GM23338 (cell line): Measurements from ENCODE around the gene DHRS7B. TPM values are rescaled to one million over a fixed set of nuclear protein-coding genes. Genes with fewer than 3 reads are reported as not detected.

Experiments used
- ATAC-seq: fragments of 200-7000 bp; cut with Tn5 transposase; 3 replicates; pipeline ENCODE4 v1.9.1; 2020
- DNase-seq: peaks from one replicate; pipeline ENCODE4 v3.0.0-alpha.2; 2015; ENCODE audit warnings: low spot score
- H2AFZ ChIP-seq: fragments of 200-600 bp; sonication (generic); 2 replicates; pipeline ENCODE4 v1.8.0; 2016; ENCODE audit warnings: antibody characterized with exemption, mild to moderate bottlenecking, moderate library complexity
- H3F3A ChIP-seq: fragments of 200-600 bp; sonication (generic); replicated peaks from 2 replicates; pipeline ENCODE4 v1.8.0; 2017; ENCODE audit warnings: antibody characterized with exemption, mixed run types, low read depth
- H3K27ac ChIP-seq: fragments of 200-600 bp; sonication (generic); 2 replicates; pipeline ENCODE4 v1.6.1; 2016; ENCODE audit warnings: low read depth
- H3K27me3 ChIP-seq: fragments of 200-600 bp; sonication (generic); 2 replicates; pipeline ENCODE4 v1.8.0; 2016; ENCODE audit warnings: mild to moderate bottlenecking, mixed run types, moderate library complexity; ENCODE audit not compliant: insufficient read depth
- H3K36me3 ChIP-seq: fragments of 200-600 bp; sonication (generic); 2 replicates; pipeline ENCODE4 v1.8.0; 2016; ENCODE audit warnings: mild to moderate bottlenecking; ENCODE audit not compliant: insufficient read depth
- H3K4me1 ChIP-seq: fragments of 200-600 bp; sonication (generic); 2 replicates; pipeline ENCODE4 v1.8.0; 2016; ENCODE audit warnings: mild to moderate bottlenecking, moderate library complexity; ENCODE audit not compliant: insufficient read depth
- H3K4me2 ChIP-seq: fragments of 200-600 bp; sonication (generic); 2 replicates; pipeline ENCODE4 v1.7.1; 2017; ENCODE audit warnings: mixed run types
- H3K4me3 ChIP-seq: fragments of 200-600 bp; sonication (generic); 2 replicates; pipeline ENCODE4 v1.6.1; 2016; ENCODE audit warnings: mixed run types
- H3K79me2 ChIP-seq: fragments of 200-600 bp; sonication (generic); replicated peaks from 2 replicates; pipeline ENCODE4 v1.8.0; 2017; ENCODE audit warnings: mild to moderate bottlenecking; ENCODE audit not compliant: insufficient read depth
- H3K9me2 ChIP-seq: fragments of 200-600 bp; sonication (generic); 2 replicates; pipeline ENCODE4 v1.8.0; 2017; ENCODE audit not compliant: insufficient read depth
- H4K20me1 ChIP-seq: fragments of 200-600 bp; sonication (generic); replicated peaks from 2 replicates; pipeline ENCODE4 v1.8.0; 2017; ENCODE audit warnings: mild to moderate bottlenecking; ENCODE audit not compliant: insufficient read depth
- H3K27ac Mint-ChIP-seq: 2 replicates; pipeline ENCODE4 v1.8.0; 2020; ENCODE audit warnings: inconsistent platforms, mild to moderate bottlenecking, moderate library complexity, mixed read lengths
- H3K27me3 Mint-ChIP-seq: 3 replicates; pipeline ENCODE4 v1.8.0; 2022; ENCODE audit warnings: low read depth, mild to moderate bottlenecking, moderate library complexity, mixed read lengths, inconsistent platforms; ENCODE audit not compliant: insufficient read depth, poor library complexity
- H3K36me3 Mint-ChIP-seq: 3 replicates; pipeline ENCODE4 v1.8.0; 2021; ENCODE audit warnings: low read depth, mild to moderate bottlenecking, inconsistent platforms, moderate library complexity, mixed read lengths
- H3K4me1 Mint-ChIP-seq: 3 replicates; pipeline ENCODE4 v1.8.0; 2020; ENCODE audit warnings: mild to moderate bottlenecking, inconsistent platforms, mixed read lengths
- H3K4me3 Mint-ChIP-seq: 3 replicates; pipeline ENCODE4 v1.8.0; 2021; ENCODE audit warnings: moderate library complexity, mild to moderate bottlenecking, inconsistent platforms, mixed read lengths
- H3K9me3 Mint-ChIP-seq: 3 replicates; pipeline ENCODE4 v1.8.0; 2020; ENCODE audit warnings: moderate library complexity, mild to moderate bottlenecking, inconsistent platforms, mixed read lengths
- CREB1 ChIP-seq: fragments of 250-450 bp; sonication (Bioruptor Pico); IDR thresholded peaks from 2 replicates; pipeline ENCODE4 v1.5.0; 2020; ENCODE audit warnings: low read depth, mild to moderate bottlenecking, moderate library complexity
- CTCF ChIP-seq, 2 experiments: fragments of 200-600 bp in 1 of 2; sonication (generic) in 1 of 2; conservative IDR thresholded peaks; 2 replicates each; pipeline versions ENCODE4 v1.5.1 to v1.6.1; 2016 to 2017; ENCODE audit warnings: antibody characterized with exemption in 2 of 2, low read depth in 2 of 2, mild to moderate bottlenecking in 2 of 2, moderate library complexity in 1 of 2
- ETS1 ChIP-seq: IDR thresholded peaks from 2 replicates; pipeline ENCODE4 v1.6.1; 2016; ENCODE audit warnings: antibody characterized with exemption
- EZH2 ChIP-seq: fragments of 200-600 bp; sonication (generic); IDR thresholded peaks from one replicate; pipeline ENCODE4 v1.8.0; 2017; ENCODE audit warnings: antibody characterized with exemption, mild to moderate bottlenecking, low read depth; ENCODE audit not compliant: unreplicated experiment
- EZH2phosphoT487 ChIP-seq: fragments of 200-600 bp; sonication (generic); IDR thresholded peaks from one replicate; pipeline ENCODE4 v1.8.1; 2018; ENCODE audit warnings: antibody characterized with exemption; ENCODE audit not compliant: unreplicated experiment
- JUNB ChIP-seq: IDR thresholded peaks from one replicate; pipeline ENCODE4 v1.6.1; 2016; ENCODE audit warnings: antibody characterized with exemption; ENCODE audit not compliant: unreplicated experiment
- NANOG ChIP-seq: IDR thresholded peaks from 2 replicates; pipeline ENCODE4 v1.6.1; 2016; ENCODE audit warnings: antibody characterized with exemption, borderline replicate concordance
- POLR2AphosphoS5 ChIP-seq: IDR thresholded peaks from 2 replicates; pipeline ENCODE4 v1.6.1; 2016; ENCODE audit warnings: antibody characterized with exemption, low read depth
- REST ChIP-seq: IDR thresholded peaks from one replicate; pipeline ENCODE4 v1.6.1; 2018; ENCODE audit warnings: antibody characterized with exemption; ENCODE audit not compliant: unreplicated experiment
- STAT1 ChIP-seq: IDR thresholded peaks from one replicate; pipeline ENCODE4 v1.6.1; 2016; ENCODE audit warnings: antibody characterized with exemption; ENCODE audit not compliant: unreplicated experiment
- ZNF331 ChIP-seq: fragments of 250-450 bp; sonication (Bioruptor Pico); IDR thresholded peaks from 2 replicates; pipeline ENCODE4 v1.5.0; 2020; ENCODE audit warnings: low read depth, mild to moderate bottlenecking, moderate library complexity
- polyA plus RNA-seq: library from polyadenylated mRNA; unstranded; fragments of >200 nt; fragmentation: Nextera tagmentation; extraction: Ambion mirVana; gene quantifications from 2 replicates; pipeline ENCODE4 v1.2.1, GENCODE V29; 2016
- total RNA-seq: library from RNA; depleted of rRNA; stranded (reverse); fragments of >200 nt; shearing (Covaris generic); gene quantifications from 2 replicates; pipeline ENCODE4 v1.2.3, GENCODE V29; 2014

Gene DHRS7B
- total and polyA plus RNA-seq, 2 experiments from 2014 or later = 26.6 to 27.9 TPM

GRCh38 chr17:21078016-21078780 is 48.6 kb upstream of the DHRS7B start:
- H3K36me3 Mint-ChIP-seq = peaks cover 11% of the 10 kb centered on the region; the same call in 1 of the 3 replicates
- no peak for TF ChIP-seq REST
- no peak overlapping the region for H3K27ac Mint-ChIP-seq
- Histone ChIP-seq H3F3A (no peaks in the 10 kb centered on the region), H3K4me2 (peak overlapping the region; percentile 39; the same call in 1 of the 2 replicates), H3K79me2 (no peaks in the 10 kb centered on the region), H3K4me3 (no peak overlapping the region), H3K27me3 (no peaks in the 10 kb centered on the region), H3K27ac (no peak overlapping the region), H3K36me3 (no peaks in the 10 kb centered on the region), H3K9me2 (0 out of 2 replicates have a peak, but pooled peaks cover 4% of the 10 kb centered on the region), H2AFZ (no peak overlapping the region), H3K4me1 (peaks cover 11% of the 10 kb centered on the region; the same call in 1 of the 2 replicates), H4K20me1 (no peaks in the 10 kb centered on the region)
- peaks cover 8% of the 10 kb centered on the region for H3K27me3 Mint-ChIP-seq
- ATAC-seq = no peak
- H3K4me1 Mint-ChIP-seq = peaks cover 21% of the 10 kb centered on the region
- peaks cover 14% of the 10 kb centered on the region for H3K9me3 Mint-ChIP-seq
- no peak overlapping the region for H3K4me3 Mint-ChIP-seq
- no peak for DNase-seq

- DNase-seq (no peak), ATAC-seq (no peak)
- Mint-ChIP-seq H3K4me1 (peaks cover 19% of the 10 kb centered on the region), H3K9me3 (peaks cover 18% of the 10 kb centered on the region), H3K36me3 (peaks cover 15% of the 10 kb centered on the region; the same call in 1 of the 3 replicates), H3K27me3 (peaks cover 5% of the 10 kb centered on the region), H3K27ac (no peak overlapping the region), H3K4me3 (no peak overlapping the region)
- Histone ChIP-seq H3K79me2 (no peaks in the 10 kb centered on the region), H3K4me2 (no peak overlapping the region), H3F3A (no peaks in the 10 kb centered on the region), H3K4me3 (no peak overlapping the region), H3K4me1 (peaks cover 11% of the 10 kb centered on the region; the same call in 1 of the 2 replicates), H3K36me3 (no peaks in the 10 kb centered on the region), H2AFZ (no peak overlapping the region), H4K20me1 (no peaks in the 10 kb centered on the region), H3K9me2 (0 out of 2 replicates have a peak, but pooled peaks cover 4% of the 10 kb centered on the region), H3K27me3 (no peaks in the 10 kb centered on the region), H3K27ac (no peak overlapping the region)
- TF ChIP-seq REST (no peak), CREB1 (CRISPR knock-in tag) (no peak), STAT1 (no peak), ZNF331 (CRISPR knock-in tag) (no peak), JUNB (no peak), POLR2AphosphoS5 (no peak), EZH2phosphoT487 (no peak), NANOG (no peak), EZH2 (no peak), ETS1 (no peak), CTCF (conservative IDR thresholded peaks at IDR 0.05; ENCODE audit: low read depth in 2 of 2) (no peak)
Observed at GRCh38 chr17:21079196-21079595, 47.6 kb upstream of the DHRS7B start.
